ENCODE data around the gene FAM184B.

FAM184B gene

DNA sequence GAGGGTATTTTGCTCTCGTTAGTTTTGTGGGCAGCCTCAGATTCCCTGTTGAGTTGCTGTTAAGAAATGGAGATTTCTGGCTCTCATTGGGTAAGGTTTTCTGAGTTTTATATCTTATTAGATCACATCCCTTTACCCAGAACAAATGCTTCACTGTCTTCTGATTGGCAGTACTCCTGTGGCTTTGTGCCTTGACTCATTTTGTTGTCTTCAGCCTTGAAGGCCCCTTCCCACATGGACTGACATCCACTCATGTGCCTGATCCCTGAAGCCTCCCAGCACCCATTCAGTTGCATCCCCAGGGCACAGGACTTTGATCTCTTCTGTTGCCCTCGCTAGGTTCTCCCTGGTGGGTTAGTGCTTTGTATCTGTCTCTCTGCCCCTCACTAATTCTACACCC lies 156.6 kb downstream of the FAM184B start:
- no peak for DNase-seq

DNA sequence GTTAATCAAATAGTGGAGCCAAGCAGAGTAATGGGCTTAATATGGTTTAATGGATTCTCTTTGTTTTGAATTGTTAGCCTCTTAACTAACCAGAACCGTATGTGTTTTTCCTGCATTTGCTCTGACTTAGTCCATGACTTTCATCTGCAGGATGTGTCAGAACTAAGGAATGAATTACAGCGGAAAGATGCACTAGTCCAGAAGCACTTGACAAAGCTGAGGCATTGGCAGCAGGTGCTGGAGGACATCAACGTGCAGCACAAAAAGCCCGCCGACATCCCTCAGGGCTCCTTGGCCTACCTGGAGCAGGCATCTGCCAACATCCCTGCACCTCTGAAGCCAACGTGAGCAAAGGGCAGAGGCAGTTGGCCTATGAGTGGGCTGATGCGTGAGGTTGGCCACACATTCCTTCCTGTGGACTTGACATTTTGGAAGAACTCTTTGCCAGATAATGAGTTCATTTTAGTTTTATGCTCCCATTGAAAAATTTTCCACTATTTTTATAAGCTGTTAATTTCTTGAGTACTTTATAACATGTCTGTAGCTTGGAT lies 157.9 kb downstream of the FAM184B start:
- no peak for DNase-seq

DNA sequence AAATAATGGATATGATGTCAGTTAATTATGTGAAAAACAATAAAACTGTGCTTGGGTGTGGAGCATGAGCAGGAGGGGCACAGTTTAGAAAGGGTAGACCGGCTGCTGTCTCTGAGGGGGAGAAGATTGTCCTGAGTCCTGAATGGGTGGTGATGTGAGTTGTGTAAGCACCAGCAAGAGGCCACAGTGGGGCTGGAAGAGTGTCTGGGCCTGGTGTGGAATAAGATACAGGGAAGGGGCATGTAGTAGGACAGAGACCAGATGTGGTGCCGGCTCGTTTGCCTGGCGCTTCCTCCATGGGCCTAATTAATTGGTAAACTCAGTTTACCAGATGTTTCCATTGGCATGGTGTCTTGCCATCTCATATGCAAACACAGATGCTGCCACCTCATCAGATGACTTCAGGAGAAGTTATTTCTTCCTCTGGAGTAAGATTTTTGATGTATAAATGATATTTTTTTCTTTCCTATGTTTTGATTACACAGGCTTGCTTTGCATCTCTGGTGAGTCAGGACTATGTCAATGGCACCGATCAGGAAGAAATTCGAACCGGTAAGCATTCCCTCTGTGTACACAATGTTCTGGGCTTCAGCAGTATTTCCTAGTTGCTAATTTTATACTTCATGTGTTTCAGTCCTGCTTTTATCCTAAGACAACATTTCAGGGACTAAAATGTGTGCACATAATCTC lies 161.9 kb downstream of the FAM184B start:
- DNase-seq = no peak

DNA sequence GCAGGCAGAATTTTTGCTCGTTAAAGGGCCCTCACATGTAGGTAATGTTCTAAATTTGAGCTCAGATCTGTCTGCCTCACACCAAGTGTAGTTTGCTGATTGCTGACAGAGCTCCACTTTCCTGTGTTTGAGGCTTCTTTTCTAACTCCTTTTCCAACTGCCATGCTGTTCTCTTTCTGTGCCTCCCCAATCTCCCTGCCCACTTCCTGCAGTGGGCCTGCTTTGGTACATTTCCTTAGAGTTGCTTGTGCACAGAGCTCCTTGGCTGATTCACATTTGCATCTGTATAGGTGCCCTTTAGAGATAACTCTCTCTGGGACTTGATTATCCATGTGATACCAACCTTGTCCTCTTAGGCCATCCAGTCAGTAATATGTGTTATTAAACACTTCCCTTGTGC lies 162.5 kb downstream of the FAM184B start:
- no peak for DNase-seq

DNA sequence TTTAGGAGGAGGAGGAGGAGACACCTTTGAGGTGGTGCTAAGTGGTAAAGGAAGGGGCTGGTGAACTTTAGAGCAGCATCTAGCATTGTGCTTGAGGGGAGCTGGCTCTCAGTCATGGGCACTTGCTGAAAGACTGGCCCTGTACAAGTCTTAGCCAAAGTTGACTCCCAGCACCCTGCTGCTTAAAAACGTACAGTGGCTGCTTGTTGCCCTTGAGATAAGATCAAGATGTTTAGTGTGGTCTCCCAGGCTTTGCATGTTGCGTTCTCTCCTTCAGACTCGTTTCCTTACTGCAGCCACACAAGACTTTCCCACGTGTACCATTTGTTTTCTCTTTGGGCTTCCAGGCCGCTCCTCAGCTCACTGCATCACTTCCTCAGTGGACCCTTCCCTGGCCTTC lies 165.1 kb downstream of the FAM184B start:
- DNase-seq = no peak

DNA sequence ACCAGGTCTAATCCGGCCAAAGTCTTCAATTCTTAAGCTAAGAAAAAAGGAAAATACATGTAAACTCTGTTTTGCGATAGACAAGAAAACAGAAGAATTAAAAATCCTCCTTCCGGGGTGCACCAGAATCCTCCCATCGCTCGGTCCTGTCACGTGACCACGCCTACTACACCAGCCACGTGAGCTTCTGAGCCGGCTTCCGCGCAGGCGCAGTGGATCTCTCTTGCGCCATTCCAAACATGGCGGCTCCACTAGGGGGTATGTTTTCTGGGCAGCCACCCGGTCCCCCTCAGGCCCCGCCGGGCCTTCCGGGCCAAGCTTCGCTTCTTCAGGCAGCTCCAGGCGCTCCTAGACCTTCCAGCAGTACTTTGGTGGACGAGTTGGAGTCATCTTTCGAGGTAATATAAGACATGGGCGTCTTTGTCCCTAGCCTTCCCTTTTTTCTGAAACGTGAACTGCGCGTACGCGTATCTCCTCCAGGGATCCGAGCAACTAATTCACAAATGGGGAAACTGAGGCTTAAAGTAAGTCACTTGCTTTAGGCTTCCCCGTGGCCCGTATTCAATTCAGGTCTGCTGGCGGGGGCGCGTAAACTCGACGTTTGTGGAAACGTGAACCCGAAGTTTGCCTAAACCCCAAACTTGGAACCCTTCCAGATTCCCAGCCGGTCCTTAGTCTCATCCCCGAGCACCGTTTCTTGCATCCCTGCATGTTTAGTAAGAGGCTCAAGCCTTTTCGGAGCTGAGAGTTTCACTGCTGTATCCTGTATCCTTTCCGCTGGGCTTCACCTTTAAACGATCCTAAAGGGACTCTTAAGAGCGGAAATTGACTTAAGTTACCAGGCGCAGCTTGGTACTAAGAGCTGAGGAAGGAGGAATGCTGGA lies 166.8 kb downstream of the FAM184B start, which contains the start of gene MED28:
MED28 (plus strand) TSS at position 226 of the 884 bp plus-strand sequence; CDS start at position 240, 14 bp downstream.
- peak; percentile 96 for DNase-seq

DNA sequence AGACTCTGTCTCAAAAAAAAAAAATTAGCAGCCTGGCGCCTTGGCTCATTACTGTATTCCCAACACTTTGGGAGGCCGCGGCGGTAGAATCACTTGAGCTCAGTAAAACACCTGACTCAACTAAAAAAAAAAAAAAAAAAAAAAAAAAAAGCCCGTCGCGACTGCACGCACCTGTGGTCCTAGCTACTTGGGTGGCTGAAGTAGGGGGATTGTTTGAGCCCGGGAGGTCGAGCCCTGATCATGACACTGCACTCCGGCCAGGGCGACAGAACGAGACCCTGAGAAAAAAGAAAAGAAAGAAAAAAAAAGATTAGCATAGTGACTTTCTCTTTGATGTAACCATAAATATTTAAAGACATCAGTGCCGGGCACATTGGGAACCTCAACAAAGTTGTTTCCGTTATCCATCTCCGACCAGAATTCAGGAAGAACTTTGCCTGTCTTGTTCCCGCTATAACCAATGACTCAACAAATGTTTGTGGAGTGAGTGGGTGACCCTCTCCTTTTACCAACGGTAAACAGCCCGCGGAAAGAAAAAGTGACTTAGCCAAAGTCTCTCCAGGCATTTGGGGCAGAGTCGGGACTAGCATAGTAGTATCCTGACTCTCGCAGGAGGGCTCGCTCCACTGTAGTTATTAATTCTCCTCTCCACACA lies 167.5 kb downstream of the FAM184B start:
- peak; percentile 34 for DNase-seq

DNA sequence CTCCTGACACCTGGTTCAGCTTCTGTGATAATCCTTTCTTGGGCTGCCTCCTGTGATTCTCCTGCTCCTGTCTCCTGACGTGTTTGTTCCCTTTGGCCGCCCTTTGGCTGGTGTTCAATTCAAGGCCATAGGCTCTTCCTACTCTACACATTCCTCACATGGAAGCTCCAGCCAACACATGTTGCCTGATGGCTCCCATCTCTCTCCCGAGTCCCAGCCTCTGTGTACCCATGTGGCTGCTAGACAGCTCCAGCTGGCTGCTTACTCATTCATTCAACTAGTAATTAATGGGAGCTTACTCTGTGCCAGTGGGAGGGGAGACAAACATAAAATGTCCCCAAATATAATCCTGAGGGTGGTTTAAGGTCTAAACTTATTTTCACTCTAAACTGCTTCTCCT lies 176.2 kb downstream of the FAM184B start:
- no peak for DNase-seq

DNA sequence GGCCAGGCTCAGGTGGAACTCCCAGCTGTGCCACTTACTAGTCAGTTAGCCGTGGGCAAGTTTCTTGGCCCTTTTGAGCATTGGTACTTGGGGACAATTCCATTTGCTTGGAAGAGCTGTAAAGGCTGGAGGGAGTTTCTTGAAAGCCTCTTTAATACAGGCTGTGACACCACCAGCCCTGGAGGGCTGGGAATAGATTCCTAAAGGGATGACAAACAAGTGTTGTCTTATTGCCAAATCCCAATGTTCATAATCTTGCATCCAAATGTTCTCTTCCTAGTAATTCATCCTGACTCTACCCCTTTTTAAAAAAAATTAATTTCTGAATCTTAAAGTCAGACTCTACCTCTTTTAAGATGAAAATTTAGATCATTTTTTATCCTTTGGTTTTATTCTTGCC lies 181.6 kb downstream of the FAM184B start:
- DNase-seq = no peak

DNA sequence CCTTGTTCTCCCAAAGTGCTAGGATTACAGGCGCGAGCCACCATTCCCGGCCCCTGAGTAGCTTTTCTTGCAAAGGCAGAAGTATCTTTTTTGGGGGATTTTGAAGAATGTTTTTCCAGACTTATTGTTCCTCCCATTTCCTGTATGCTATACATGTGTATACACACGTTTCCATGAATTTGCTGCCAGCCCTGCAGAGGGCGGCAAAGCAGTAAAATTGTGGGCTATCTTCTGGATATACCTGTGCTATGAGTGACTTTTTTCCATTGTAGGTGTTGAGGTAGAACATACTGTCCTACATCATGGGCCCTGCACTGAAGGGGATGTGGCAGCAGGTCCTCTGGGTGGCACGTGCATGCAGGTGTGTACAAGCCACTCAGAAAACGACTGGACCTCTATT lies 183.9 kb downstream of the FAM184B start:
- DNase-seq = no peak

DNA sequence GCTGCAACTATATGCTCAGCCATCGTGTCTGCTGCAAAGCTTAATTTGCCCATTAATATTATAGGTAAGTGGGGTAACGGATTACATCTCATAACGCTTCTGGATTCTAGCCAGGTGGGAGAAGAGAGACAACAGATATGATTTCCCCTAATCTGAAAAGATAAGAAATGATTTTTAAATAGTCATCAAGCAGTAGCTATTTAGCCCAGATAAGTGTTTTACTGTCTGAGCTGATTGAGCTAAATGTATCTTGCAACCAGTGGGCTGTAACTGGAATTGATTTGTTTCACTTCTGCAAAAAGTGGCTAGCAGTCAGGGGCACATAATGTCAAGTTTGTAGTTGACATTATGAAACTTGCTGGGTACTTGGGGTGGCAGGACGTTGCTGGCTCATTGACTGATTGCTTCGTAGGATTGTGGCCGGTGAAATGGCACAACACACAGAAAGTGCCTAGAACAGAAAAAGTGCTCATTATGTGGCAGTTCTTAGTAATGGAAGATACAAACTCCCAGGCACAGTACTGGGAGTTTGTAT lies 185.9 kb downstream of the FAM184B start:
- no peak for DNase-seq

DNA sequence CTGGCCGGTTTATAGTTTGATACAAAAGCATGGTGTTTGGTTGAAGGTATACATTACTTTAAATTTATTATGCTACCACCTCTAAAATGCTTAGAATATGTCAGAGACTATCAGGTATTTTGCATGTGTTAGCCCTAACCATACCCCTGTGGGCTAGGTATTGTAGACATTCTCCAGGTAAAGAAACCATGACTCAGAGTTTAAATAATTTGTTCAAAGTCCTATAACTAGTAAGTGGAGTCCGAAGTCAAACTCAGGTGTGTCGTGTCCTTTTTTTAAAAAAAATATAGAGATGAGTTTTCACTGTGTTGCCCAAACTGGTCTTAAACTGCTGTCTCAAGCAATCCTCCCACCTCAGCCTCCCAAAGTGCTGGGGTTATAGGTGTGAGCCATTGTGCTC lies 192.1 kb downstream of the FAM184B start:
- no peak for DNase-seq

DNA sequence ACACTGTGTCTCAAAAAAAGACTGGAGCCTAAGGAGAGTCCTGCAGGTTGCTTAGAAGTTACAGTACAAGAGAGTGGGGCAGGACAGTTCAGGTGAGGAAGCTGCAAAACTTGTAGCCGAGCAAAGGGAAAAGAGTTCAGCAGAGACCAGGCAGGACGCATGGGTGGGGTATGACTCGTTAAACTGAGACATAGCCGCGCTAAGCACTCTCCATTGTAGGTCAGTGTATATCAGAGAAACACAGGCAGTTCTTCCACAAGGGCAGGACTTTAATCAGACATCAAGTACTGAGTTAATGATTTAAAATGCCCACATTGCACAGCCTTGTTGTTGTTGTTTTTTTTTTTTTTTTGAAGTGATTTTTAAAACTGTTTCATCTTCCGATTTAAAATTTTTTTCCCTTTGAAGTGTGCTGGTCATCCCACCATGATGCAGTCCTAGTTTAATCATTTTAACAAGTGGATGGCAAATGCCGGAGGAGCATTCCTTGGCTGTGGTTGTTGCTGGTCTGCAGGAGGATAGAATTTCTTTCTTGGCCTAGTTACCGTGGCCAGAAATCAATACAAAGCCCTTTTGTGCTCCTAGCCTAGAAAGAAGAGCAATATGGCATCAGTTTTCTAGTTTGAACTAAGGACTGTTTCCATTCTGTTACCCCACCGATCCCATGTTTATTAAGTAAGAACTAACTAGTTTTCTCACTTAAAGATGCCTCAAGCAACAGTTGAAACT lies 194.2 kb downstream of the FAM184B start:
- no peak for DNase-seq

DNA sequence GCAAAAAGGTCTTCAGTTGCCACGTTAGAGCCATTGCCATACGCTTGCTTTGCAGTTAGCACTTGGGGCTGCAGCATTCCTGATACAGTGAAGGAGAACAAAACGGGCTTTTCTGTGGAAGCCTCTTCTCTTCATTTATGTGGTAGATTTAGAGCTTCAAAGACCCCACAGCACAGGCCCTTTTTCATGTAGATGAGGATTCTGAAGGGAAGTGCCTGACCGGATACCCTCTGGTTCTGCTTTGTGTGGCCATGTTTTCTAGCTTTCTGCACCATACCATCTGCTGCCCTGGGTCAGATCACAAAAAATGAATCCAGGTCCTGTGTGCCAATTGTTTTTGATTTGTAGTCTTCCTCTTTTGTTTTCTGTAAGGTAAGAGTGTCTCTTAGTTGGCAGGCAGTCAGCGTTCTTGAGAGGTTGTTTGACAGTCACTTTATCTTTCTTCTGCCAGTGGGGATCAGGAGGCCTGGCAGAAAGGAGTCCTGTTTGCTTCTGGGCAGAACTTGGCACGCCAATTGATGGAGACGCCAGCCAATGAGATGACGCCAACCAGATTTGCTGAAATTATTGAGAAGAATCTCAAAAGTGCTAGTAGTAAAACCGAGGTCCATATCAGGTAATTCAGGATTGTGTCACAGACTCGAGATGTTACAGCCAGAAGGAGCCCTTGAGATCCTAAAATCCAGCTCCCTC lies 196.8 kb downstream of the FAM184B start:
- no peak for DNase-seq

DNA sequence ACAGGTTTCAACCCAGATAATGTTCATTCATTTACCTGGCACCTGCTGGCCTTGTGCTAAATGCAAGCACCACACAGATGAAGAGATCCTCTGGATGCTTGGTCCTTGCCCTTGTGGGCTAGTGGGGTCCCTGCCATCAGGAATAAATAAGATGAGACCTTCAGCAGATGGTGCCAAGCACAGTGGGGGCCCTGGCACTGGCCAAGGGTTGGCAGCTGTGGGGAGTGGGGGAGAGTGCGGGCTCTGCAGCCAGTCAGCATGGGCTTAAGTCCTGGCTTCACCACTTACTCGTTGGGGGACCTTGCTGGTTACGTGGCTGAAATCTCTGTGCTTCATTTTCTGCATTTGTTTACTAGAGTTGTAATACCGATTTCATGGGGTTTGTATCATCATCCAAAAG lies 197.5 kb downstream of the FAM184B start:
- no peak for DNase-seq

DNA sequence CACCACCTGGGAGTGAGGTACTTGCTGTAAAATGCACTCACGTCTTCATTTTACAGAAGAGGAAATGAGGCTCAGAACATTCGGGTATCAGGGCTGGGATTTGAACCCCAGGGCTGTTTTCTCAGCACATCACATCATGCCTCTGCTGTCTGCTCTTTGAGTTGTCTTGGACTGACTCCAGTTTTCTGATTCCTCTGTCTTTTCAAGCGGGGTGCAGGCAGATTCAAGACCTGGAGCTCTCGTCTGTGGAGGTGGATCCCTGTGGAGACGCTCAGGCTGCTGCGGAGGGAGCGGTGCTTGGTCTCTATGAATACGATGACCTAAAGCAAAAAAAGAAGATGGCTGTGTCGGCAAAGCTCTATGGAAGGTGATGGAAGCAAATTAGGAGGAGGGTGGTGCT lies 198.1 kb downstream of the FAM184B start:
- DNase-seq = no peak

DNA sequence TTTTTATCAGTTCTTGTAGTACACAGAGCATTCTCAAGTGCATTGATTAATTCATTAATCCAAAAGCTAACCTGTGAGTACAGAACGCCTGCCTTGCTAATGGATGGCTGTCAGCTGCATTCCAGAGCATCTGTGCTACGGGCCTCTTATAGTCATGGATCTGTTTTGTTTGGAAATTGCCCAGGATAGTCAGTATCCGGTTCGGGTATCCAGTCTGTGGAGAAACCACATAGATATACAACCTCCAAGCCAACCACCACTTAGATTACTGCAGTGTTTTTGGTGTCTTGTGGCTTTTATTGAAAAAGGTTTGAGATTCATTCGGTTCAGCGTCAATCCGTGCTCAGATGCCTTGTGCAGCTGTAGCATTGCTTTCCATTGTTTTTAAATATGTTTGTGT lies 200.5 kb downstream of the FAM184B start:
- DNase-seq = no peak
